CD4-positive, alpha-beta T cell treated with Interleukin-6 for 4 hours (primary cell): Measurements from ENCODE around the gene DIRAS1.
"Not testable (repeated sequence)": the region's sequence is repeated elsewhere in the genome, so short reads cannot be mapped to it uniquely, and the experiment has no call there.

ENCODE experiments used
- DNase-seq: peaks from one replicate; pipeline ENCODE4 v3.0.0-alpha.2; 2020; ENCODE audit warnings: mixed read lengths

Gene DIRAS1

GRCh38 chr19:2726160-2726855 lies 5.1 kb upstream of the DIRAS1 start:
- no peak for DNase-seq

DNA sequence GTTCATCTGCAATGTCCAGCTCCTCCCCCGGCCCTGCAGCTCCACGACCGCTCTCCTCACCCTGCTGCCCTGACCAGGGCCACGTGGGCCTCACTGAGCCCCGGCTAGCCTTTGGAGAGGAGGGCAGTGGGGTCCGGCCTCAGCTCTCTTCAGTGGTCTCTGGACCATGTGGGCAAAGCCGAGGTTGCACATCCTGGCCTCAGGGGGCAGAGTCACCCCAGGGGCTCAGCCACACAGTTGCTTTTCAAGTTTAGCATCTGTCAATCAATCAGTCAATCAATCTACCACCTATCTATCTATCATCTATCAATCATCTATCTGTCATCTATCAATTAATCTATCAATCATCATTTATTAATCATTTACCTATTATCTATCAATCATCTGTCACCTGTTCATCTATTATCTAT lies 3.0 kb upstream of the DIRAS1 start:
- DNase-seq: no peak

DNA sequence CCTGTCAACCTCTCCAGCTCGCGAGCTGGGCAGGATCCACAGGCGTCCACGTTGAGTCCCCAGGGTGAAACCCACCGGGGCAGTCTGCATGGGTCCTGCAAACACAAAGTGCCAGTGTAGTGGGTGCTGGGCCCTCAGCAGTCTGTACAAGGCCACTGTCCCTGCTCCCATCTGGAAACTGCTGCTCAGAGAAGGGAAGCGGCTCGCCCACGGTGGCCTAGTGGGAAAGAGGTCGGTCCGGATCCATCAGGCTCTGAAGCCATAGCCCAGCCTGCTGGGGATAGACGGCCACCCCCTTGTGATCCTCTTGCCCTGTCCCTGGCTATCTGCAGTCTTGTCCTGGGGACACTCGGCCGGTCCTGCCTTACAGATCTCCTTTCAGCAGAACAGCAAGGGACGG lies 2.6 kb upstream of the DIRAS1 start:
- no peak for DNase-seq

DNA sequence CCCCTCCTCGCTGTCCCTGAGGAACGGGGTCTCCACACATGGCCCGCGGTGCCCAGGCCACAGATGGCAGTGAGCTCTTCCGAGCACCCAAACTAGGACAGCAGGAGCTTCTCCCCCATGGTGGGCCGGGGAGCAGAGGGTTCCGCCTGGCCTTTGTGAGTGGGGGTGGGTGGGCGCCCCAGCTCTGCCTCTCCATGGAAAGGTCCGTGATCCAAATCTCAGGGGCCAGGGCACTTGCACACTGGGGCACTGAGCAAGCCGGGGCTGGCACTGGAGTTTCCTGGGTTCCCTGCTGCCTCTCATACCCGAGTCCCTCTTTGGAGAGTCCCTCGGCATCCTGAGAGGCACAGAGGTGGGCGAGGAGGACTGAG lies 2.2 kb upstream of the DIRAS1 start:
- DNase-seq: no peak

- no peak for DNase-seq
Observed at GRCh38 chr19:2722541-2723344, 1.6 kb upstream of the DIRAS1 start.

- no peak for DNase-seq
Observed at GRCh38 chr19:2721570-2722540, 683 bp upstream of the DIRAS1 start.

GRCh38 chr19:2719920-2720776 lies 1.0 kb downstream of the DIRAS1 start:
- DNase-seq: no peak

GRCh38 chr19:2719232-2719735 lies 1.9 kb downstream of the DIRAS1 start:
- no peak for DNase-seq

DNA sequence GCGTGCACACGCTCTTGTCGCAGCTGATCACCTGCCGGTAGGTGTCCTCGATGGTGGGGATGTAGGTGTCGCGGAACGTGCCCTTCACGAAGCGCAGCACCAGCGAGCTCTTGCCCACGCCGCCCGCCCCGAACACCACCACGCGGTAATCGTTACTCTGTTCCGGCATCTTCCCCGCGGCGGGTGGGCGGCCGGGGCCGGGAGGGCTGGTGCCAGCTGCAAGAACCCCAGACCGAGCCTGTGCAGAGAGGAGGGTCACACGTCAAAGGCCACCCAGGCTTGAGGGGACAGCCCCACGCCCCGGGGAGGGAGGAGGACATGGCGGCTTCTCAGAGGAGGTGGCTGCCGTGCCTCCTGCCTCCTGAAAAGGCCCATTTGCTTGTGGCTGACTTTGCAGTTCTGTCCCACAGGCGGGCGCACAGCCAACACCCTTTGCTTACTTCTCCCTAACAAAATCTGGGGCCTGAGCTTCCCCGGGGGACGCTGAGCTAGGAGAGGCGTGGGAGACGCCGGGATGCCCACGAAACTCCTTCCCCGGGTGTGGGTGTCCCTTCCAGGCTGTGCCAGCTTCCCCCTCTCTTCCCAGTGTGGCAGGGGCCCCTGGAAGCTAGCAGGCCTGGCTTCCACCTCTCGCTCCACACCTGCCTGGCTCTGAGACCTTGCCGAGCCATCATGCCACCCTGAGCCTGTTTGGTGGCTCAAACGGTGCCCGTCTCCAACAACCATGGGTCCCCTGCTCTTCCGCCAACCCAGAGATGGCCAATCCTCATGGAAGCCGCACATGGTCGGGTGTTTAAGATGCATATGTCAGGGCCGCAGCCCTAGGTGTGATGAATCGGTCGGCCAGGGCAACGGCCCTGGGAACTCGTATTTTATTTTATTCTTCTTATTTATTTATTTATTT lies 3.3 kb downstream of the DIRAS1 start:
- no peak for DNase-seq

GRCh38 chr19:2716722-2717637 lies 4.2 kb downstream of the DIRAS1 start:
- DNase-seq: no peak

GRCh38 chr19:2716275-2716650 lies 4.9 kb downstream of the DIRAS1 start:
- DNase-seq: no peak

- no peak for DNase-seq
Observed at GRCh38 chr19:2715470-2716274, 5.5 kb downstream of the DIRAS1 start.

DNA sequence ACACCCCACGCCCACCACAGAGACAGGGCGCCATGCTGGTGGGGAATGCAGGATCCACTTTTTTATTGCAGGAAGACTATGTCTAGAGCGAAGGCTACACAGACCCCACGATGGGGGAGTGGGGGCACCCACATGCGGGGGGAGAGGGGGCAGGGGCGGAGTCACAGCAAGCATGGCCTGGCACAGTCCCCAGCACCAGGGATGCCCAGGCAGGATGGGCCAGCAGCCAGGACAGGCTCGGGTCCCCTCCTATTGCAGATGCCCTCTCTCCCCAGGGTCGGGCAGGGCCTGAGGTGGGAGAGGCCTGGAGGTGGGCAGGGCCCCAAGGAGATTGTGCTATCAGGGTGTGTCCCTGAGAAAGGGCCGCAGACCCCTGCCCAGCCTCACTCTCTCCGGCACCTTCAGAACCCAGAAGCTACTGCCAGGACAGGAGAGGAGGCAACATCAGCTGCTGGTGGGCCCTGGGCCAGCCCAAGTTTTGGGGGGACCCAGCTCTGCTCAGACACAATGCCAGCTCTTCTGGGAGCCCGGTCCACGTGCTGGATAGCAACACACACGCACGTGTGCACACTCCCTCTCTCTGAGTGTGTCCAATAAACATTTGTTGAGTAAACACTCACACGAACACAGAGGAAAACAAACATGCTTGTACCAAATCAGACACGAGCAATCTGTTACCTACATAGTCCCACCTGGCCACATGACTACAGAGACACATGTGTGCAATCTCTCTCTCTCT lies 6.5 kb downstream of the DIRAS1 start:
- no peak for DNase-seq

GRCh38 chr19:2714102-2714501 lies 7.1 kb downstream of the DIRAS1 start:
- DNase-seq: not testable (repeated sequence)

DNA sequence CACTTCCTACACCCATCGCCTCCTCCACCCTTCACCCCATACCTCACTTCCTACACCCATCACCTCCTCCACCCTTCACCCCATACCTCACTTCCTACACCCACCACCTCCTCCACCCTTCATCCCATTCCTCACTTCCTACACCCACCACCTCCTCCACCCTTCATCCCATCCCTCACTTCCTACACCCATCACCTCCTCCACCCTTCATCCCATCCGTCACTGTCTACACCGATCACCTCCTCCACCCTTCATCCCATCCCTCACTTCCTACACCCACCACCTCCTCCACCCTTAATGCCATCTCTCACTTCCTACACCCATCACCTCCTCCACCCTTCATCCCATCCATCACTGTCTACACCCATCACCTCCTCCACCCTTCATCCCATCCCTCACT lies 8.0 kb downstream of the DIRAS1 start:
- DNase-seq: not testable (repeated sequence)

- DNase-seq: no peak
Observed at GRCh38 chr19:2711875-2712205, 9.3 kb downstream of the DIRAS1 start.

DNA sequence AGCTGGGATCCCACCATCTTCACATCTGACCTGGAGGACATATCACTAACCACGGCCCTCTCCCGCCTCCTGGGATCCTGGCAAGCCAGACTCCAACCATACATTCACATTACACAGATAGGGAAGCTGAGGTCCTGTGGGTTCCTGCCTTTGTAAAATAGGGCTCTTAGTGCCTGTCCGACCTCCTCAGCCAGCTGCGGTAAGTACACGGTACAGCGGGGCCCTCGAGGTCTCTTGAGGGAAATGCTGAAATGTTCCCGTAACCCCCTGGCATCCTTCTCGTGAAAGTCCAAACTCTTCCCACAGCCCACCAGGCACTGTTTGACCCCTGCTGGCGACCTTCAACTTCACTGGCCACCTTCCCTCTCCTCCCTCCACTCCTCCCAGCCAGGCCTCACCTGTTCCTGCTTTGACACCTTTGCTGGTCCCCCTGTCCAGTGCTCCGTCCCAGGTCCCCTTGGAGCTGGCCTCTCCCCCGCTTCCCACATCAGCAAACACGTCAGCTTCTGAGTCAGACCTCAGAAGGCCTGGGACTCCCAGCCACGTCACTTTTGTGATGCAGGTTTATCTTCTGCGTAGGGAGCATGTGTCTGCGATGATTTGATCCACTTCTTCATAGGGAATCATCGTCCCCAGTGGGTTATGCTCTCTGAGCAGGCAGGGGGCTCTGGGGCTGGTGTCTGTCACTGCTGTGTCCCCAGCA lies 9.8 kb downstream of the DIRAS1 start:
- DNase-seq: no peak

DNA sequence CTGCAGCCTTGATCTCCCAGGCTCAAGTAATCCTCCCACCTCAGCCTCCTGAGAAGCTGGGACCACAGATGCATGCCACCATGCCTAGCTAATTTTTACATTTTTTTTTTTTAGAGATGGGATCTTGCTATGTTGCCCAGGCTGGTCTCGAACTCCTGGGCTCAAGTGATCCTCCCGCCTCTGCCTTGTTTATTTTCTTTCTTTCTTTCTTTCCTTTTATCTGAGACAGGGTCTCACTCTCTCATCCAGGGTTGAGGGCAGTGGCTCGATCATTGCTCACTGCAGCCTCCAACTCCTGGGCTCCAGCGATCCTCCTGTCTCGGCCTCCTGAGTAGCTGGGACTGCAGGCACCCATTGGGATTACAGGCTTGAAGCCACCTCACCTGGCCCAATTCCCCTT lies 14.9 kb downstream of the DIRAS1 start:
- DNase-seq: no peak
